ENCODE data around the gene COL13A1.

DNA sequence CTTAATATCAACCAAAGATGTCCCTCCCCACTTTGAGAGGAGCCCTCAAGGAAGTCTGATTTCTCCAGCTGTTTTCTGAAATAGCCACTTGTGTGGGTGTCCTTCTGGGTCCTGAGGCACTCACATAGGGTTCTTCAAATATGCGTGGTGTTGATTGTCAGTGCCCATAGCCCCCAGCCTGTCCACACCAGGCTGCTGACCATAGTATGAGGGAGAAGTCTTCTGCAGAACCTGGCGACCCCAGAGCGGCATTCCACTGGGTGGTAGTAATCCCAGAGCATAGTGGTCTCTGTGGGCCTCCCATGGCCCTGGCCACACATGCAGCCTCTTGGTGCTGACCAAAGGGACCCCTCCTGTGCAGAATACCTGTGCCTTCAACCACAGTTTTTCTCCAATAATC is 168.3 kb downstream of the COL13A1 start:
- TF ChIP-seq CTCF (IDR thresholded peaks at IDR 0.05; ENCODE audit: control extremely low read depth in 1 of 3, insufficient read depth in 1 of 3, low read depth in 1 of 3, low read length in 3 of 3) (no peak), NANOG (IDR thresholded peaks at IDR 0.05; ENCODE audit: insufficient read depth, low read depth, low read length, poor library complexity, severe bottlenecking) (no peak), SUZ12 (IDR thresholded peaks at IDR 0.05; ENCODE audit: low read length) (no peak), POLR2AphosphoS5 (IDR thresholded peaks at IDR 0.05; ENCODE audit: low read depth, low read length) (no peak), CBX8 (IDR thresholded peaks at IDR 0.05; ENCODE audit: borderline replicate concordance, low read depth, low read length) (no peak), RAD21 (IDR thresholded peaks at IDR 0.05 in 1 of 2, conservative IDR thresholded peaks at IDR 0.05 in 1 of 2; ENCODE audit: low read depth in 2 of 2, low read length in 2 of 2) (no peak), ATF2 (IDR thresholded peaks at IDR 0.05; ENCODE audit: low read length) (no peak), NRF1 (IDR thresholded peaks at IDR 0.05; ENCODE audit: low read depth, low read length) (no peak), CREB1 (IDR thresholded peaks at IDR 0.05) (no peak), YY1 (IDR thresholded peaks at IDR 0.05; ENCODE audit: low read depth, low read length) (no peak), EZH2 (IDR thresholded peaks at IDR 0.05; ENCODE audit: low read depth, low read length, severe bottlenecking) (no peak), GABPA (IDR thresholded peaks at IDR 0.05; ENCODE audit: borderline replicate concordance, insufficient read depth, low read length) (no peak), CEBPB (IDR thresholded peaks at IDR 0.05; ENCODE audit: low read depth, low read length) (no peak)

Measured in H1 (cell line).